Dendritic cell treated with granulocyte-macrophage colony-stimulating factor and Interleukin-4, amounts not matched to agents 40 ng/mL and 50 ng/mL, for 4 days (primary cell): ENCODE data around the gene MPP2.
A peak's percentile ranks its signal among the peaks of the same experiment; 100 is the strongest.
"Not testable (repeated sequence)": the region's sequence is repeated elsewhere in the genome, so short reads cannot be mapped to it uniquely, and the experiment has no call there.

Source experiments
- H3K27ac Mint-ChIP-seq: one replicate; pipeline ENCODE4 v1.8.0; 2022; ENCODE audit warnings: mild to moderate bottlenecking, mixed read lengths
- H3K27me3 Mint-ChIP-seq: one replicate; pipeline ENCODE4 v1.8.0; 2022; ENCODE audit warnings: mild to moderate bottlenecking, mixed read lengths
- H3K36me3 Mint-ChIP-seq: one replicate; pipeline ENCODE4 v1.8.0; 2022; ENCODE audit warnings: low read depth, mixed read lengths
- H3K4me1 Mint-ChIP-seq: one replicate; pipeline ENCODE4 v1.8.0; 2022; ENCODE audit warnings: low read depth, mixed read lengths
- H3K4me3 Mint-ChIP-seq: one replicate; pipeline ENCODE4 v1.8.0; 2022; ENCODE audit warnings: mild to moderate bottlenecking, moderate library complexity, mixed read lengths
- H3K9me3 Mint-ChIP-seq: one replicate; pipeline ENCODE4 v1.8.0; 2022; ENCODE audit warnings: mixed read lengths
- intact Hi-C: fragments of 100-400 bp; cut with micrococcal nuclease; formaldehyde crosslinking; loops from one replicate; pipeline ENCODE4 v1.15.0; 2022

MPP2 gene

GRCh38 chr17:43869031-43869430, 38.3 kb downstream of the MPP2 start:
- peak overlapping the region; percentile 23 for H3K27ac Mint-ChIP-seq

GRCh38 chr17:43868226-43868994, 38.9 kb downstream of the MPP2 start:
- Mint-ChIP-seq H3K4me1 (peaks cover 20% of the 10 kb centered on the region), H3K27me3 (peaks cover 18% of the 10 kb centered on the region), H3K9me3 (peaks cover 9% of the 10 kb centered on the region), H3K27ac (peak overlapping the region; percentile 23), H3K4me3 (no peak overlapping the region), H3K36me3 (no peaks in the 10 kb centered on the region)
- intact Hi-C loops: no loop called here

More at GRCh38 chr17:43869031-43869430, 38.3 kb downstream of the MPP2 start:
- H3K4me3 Mint-ChIP-seq, intact Hi-C loops, H3K36me3 Mint-ChIP-seq, H3K9me3 Mint-ChIP-seq: not testable (repeated sequence)
- H3K27me3 Mint-ChIP-seq: peaks cover 18% of the 10 kb centered on the region
- H3K4me1 Mint-ChIP-seq: peaks cover 20% of the 10 kb centered on the region

DNA sequence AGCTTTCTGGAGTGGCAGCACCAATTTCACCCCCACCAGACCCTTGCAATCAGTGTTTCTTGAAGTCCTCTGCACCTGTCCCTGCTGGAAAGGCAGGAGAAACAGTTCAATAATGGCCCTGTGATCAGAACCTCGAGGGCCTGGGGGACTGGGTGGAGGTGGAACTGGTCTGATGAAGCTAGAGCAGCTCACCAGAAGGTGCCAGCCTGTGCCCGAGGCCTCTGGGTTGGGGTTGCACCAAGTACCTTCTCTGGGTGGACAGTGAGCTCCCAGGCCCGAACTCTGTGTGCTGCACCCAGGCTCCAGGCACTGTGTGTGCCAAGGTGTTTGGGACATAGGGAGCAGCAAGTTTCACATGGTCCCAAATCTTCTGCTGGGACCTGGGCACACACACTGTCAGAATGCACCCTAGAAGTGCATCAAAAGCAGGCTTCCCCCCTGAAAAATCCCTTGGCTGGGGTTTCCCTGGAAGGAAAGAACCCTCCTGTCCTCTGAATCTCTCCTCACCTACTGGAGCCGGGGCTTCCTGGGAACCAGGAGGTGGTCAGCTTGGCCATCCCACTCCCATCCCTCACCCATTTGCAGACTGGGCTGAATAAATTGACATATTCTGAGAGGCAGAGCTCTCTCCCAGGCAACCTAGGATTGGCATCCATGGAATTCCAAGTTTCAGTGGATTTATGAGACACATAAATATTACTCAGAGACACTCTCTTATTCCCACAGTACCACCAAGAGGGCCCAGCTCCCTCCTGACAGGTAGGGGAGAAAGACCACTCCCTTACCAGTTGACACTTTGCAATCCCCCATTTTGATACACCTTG, 43.0 kb downstream of the MPP2 start:
- intact Hi-C loops: no loop called here
- no peak overlapping the region for H3K27ac Mint-ChIP-seq
- H3K4me1 Mint-ChIP-seq: peaks cover 31% of the 10 kb centered on the region
- no peaks in the 10 kb centered on the region for H3K36me3 Mint-ChIP-seq
- H3K9me3 Mint-ChIP-seq: peaks cover 9% of the 10 kb centered on the region
- H3K27me3 Mint-ChIP-seq: peaks cover 2% of the 10 kb centered on the region
- no peak overlapping the region for H3K4me3 Mint-ChIP-seq

DNA sequence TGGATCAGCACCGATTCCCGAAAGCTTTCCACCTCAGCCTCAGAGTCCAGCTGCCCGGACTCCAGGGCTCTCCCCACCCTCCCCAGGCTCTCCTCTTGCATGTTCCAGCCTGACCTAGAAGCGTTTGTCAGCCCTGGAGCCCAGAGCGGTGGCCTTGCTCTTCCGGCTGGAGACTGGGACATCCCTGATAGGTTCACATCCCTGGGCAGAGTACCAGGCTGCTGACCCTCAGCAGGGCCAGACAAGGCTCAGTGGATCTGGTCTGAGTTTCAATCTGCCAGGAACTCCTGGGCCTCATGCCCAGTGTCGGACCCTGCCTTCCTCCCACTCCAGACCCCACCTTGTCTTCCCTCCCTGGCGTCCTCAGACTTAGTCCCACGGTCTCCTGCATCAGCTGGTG, 45.4 kb downstream of the MPP2 start:
- Mint-ChIP-seq H3K36me3 (no peaks in the 10 kb centered on the region), H3K4me1 (peaks cover 21% of the 10 kb centered on the region), H3K27ac (no peak overlapping the region), H3K27me3 (peaks cover 18% of the 10 kb centered on the region), H3K4me3 (no peak overlapping the region), H3K9me3 (no peaks in the 10 kb centered on the region)
- intact Hi-C loops: no loop called here

DNA sequence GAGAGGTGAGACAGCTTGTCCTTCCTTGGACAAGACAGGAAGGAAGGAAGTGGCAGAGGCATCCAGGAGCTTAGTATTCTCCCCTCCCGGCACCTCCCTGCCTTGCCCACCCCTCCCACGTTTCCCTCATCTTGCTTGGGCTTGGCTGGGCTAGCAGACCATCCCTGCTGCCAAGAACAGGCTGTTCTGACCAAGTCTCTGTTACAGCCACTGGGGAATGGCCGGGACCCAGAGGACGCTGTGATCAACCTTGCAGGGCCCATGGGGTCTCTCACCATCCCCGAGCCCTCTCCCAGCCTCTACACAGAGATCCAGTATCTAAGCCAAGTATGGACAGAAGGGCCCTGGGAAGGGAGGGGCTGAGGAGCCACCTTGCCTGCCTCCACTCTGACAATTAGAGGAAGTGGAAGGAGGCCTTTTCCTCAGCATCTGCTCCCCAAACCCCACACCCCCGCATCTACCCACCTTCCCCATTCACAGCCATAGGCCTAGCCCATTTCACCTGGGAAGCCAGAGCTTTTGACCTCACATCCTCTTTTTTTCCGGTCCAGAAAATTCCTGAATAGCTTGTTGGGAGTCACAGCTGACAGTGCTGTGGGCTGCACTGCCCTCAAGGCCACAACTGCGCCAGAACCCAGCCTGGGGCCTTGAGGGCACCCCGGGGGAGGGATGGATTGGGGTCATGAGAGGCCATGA, 46.3 kb downstream of the MPP2 start:
- Mint-ChIP-seq H3K36me3 (no peaks in the 10 kb centered on the region), H3K27me3 (peaks cover 27% of the 10 kb centered on the region), H3K4me1 (peaks cover 19% of the 10 kb centered on the region), H3K4me3 (no peak overlapping the region), H3K9me3 (no peaks in the 10 kb centered on the region), H3K27ac (no peak overlapping the region)
- intact Hi-C loops: no loop called here

- H3K4me1 Mint-ChIP-seq: peaks cover 19% of the 10 kb centered on the region
- H3K27ac Mint-ChIP-seq: no peak overlapping the region
- no peak overlapping the region for H3K4me3 Mint-ChIP-seq
- H3K9me3 Mint-ChIP-seq: no peaks in the 10 kb centered on the region
- peaks cover 31% of the 10 kb centered on the region for H3K27me3 Mint-ChIP-seq
- H3K36me3 Mint-ChIP-seq: no peaks in the 10 kb centered on the region
- intact Hi-C loops: no loop called here
Measured at GRCh38 chr17:43860077-43860725, 47.1 kb downstream of the MPP2 start.

- intact Hi-C loops: no loop called here
- H3K9me3 Mint-ChIP-seq: no peaks in the 10 kb centered on the region
- H3K4me1 Mint-ChIP-seq: peaks cover 19% of the 10 kb centered on the region
- no peak overlapping the region for H3K27ac Mint-ChIP-seq
- peaks cover 49% of the 10 kb centered on the region for H3K27me3 Mint-ChIP-seq
- no peaks in the 10 kb centered on the region for H3K36me3 Mint-ChIP-seq
- no peak overlapping the region for H3K4me3 Mint-ChIP-seq
Measured at GRCh38 chr17:43857957-43858600, 49.3 kb downstream of the MPP2 start.

DNA sequence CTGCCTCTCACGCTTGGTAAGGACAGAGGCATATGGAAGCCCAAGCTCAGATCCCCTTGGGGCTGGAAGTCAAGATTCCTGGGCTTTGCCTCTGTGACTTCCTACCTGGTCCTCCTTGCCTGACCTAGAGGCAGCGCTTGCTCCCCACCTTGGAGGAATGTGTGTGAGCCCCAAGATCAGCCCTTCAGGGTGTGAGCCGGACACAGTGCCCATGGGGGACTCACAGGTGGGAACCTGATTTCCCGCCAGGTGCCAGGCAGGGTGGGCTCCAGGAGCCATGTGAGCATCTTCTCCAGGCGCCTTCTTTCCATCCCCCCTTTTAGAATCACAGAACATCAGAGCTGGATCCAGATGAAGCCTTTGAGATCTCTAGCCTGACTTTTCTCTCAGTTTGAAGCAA, 50.2 kb downstream of the MPP2 start:
- peaks cover 58% of the 10 kb centered on the region for H3K27me3 Mint-ChIP-seq
- no peaks in the 10 kb centered on the region for H3K9me3 Mint-ChIP-seq

DNA sequence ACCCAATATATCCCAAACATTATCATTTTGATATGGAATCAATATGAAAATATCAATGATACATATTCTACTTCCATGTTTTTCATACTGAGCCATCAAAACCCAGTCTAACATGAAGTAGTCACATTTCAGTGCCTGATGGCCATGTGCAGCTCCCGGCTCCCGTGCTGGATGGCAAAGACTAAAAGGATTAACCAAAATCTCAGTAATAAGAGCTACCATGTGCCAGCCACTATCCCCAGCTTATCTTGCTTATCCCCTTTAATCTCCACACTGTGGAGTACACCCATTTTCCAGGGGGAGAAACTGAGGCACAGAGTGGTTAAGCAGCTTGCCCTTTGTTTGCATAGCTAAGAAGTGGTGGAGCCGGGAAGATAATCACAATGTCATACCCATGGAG, 51.2 kb downstream of the MPP2 start:
- H3K4me3 Mint-ChIP-seq: no peak overlapping the region
- no peaks in the 10 kb centered on the region for H3K9me3 Mint-ChIP-seq
- H3K4me1 Mint-ChIP-seq: peaks cover 24% of the 10 kb centered on the region
- no peaks in the 10 kb centered on the region for H3K36me3 Mint-ChIP-seq
- H3K27ac Mint-ChIP-seq: no peak overlapping the region
- H3K27me3 Mint-ChIP-seq: peaks cover 64% of the 10 kb centered on the region
- intact Hi-C loops: no loop called here

More for the DNA sequence above, 50.2 kb downstream of the MPP2 start:
- intact Hi-C loops: no loop called here
- Mint-ChIP-seq H3K4me3 (no peak overlapping the region), H3K36me3 (no peaks in the 10 kb centered on the region), H3K4me1 (peaks cover 19% of the 10 kb centered on the region), H3K27ac (no peak overlapping the region)

DNA sequence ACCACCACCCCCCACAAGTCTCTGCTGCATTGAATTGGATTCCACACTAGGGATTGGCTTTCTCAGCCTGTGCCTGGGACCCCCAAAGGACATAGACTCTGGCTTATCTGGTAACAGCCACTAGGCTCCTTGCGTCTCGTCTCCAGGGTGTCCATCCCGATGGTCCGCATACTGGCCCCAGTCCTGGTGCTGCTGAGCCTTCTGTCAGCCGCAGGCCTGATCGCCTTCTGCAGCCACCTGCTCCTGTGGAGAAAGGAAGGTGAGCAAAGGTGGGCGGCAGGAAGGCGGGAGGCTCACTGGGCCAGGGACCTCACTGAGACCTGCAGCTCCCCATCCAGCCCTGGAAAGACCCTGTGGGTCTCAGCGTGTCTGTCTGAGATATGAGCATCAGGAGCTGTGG, 52.3 kb downstream of the MPP2 start:
- Mint-ChIP-seq H3K4me3 (no peak overlapping the region), H3K27me3 (peaks cover 64% of the 10 kb centered on the region), H3K27ac (no peak overlapping the region), H3K4me1 (peaks cover 19% of the 10 kb centered on the region), H3K9me3 (no peaks in the 10 kb centered on the region), H3K36me3 (no peaks in the 10 kb centered on the region)
- intact Hi-C loops: no loop called here

DNA sequence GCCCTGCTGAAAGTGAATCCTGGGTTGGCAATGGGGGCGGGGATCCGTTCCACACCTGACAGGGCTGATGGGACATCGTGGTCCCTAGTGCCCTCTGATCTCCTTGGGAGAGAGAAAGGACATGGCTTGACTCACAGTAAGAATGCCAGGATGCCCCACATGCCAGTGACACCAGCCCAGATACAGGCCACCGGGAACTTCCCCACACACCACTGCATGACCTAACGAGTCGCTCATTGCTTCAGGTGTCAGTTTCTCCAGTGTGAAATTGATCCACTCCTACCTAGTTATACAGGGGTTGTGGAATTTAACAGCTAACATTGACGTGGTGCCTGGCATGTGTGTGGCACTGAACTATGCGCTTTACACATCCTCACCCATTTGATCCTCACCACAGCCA, 52.8 kb downstream of the MPP2 start:
- no peak overlapping the region for H3K27ac Mint-ChIP-seq
- H3K9me3 Mint-ChIP-seq: no peaks in the 10 kb centered on the region
- no peak overlapping the region for H3K4me3 Mint-ChIP-seq
- intact Hi-C loops: no loop called here
- H3K4me1 Mint-ChIP-seq: peaks cover 19% of the 10 kb centered on the region
- no peaks in the 10 kb centered on the region for H3K36me3 Mint-ChIP-seq
- H3K27me3 Mint-ChIP-seq: peaks cover 65% of the 10 kb centered on the region

DNA sequence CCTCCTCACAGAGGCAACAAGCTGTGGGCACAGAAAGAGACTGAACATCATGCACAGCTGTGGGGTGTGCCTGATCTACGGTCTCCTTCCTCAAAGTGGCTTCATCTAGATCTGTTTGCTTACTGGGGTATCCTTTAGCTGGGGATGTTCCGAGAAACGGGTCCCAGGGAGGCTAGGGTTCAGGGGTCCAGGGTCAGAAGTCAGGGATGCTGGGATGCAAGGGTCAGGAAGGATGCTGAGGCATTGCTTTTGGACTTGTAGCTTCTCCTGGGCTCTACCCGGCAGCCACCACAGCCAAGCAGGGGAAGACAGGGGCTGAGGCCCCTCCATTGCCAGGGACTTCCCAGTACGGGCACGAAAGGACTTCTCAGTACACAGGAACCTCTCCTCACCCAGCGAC, 53.8 kb downstream of the MPP2 start:
- peaks cover 71% of the 10 kb centered on the region for H3K27me3 Mint-ChIP-seq
- no peaks in the 10 kb centered on the region for H3K9me3 Mint-ChIP-seq
- no peaks in the 10 kb centered on the region for H3K36me3 Mint-ChIP-seq
- no peak overlapping the region for H3K4me3 Mint-ChIP-seq
- H3K4me1 Mint-ChIP-seq: peaks cover 18% of the 10 kb centered on the region
- intact Hi-C loops: no loop called here
- no peak overlapping the region for H3K27ac Mint-ChIP-seq

DNA sequence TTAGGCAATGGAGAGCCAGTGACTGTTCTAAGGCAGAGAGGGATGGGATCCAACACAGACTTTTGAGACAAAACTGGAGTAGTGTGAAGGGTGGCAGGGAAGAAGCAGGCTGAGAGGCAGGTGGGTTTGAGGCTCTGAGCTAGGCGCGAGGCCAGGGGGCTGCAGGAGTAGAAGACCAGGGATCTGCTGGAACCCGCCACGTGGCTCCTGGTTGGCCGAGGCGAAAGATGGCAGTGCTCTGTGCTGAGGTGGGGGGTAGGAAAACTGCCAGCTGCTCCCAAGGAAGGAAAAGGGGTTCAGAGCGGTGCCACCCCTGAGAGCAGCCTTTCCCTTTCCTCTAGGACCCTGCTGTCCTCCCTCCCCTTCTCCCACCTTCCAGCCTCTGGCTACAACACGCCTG, 54.8 kb downstream of the MPP2 start:
- Mint-ChIP-seq H3K36me3 (no peaks in the 10 kb centered on the region), H3K4me3 (no peak overlapping the region), H3K27me3 (peaks cover 68% of the 10 kb centered on the region), H3K4me1 (peaks cover 21% of the 10 kb centered on the region), H3K9me3 (no peaks in the 10 kb centered on the region), H3K27ac (no peak overlapping the region)
- intact Hi-C loops: no loop called here
